Measurements from ENCODE around the gene PTPRR.

Gene PTPRR

DNA sequence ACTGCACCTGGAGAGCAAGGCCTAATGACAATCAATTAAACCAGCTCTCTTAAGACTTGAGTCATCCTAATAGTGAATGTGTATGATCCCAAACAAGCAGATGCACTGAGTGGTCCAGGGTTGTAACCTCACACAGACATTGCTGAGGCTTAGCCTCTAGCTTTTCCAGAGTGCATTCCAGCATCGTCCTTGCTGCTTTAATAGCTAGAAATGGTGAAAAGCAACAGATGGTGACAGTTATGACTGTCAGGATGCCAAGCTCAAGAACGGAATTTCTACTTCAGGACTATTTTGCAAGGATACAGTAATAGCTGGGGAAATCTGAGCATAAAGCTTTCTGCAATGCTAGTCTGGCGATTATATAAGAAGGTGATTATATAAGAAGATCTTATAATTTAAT lies 34.6 kb downstream of the PTPRR start:
- Histone ChIP-seq H3K27me3 (ENCODE audit: control insufficient read depth, low read length) (no peaks in the 10 kb centered on the region), H3K9me3 (ENCODE audit: control insufficient read depth, insufficient read depth, low read length) (no peaks in the 10 kb centered on the region), H3K9me2 (replicated peaks; ENCODE audit: control insufficient read depth, low read length) (no peaks in the 10 kb centered on the region), H4K20me1 (ENCODE audit: control insufficient read depth, insufficient read depth, low read depth, low read length) (no peaks in the 10 kb centered on the region), H3K4me1 (ENCODE audit: control insufficient read depth, low read length) (no peaks in the 10 kb centered on the region), H3K27ac (ENCODE audit: low read depth, low read length) (no peak overlapping the region), H3K36me3 (ENCODE audit: control insufficient read depth, low read length) (no peaks in the 10 kb centered on the region), H3K4me2 (ENCODE audit: low read length) (no peak overlapping the region), H3F3A (ENCODE audit: control insufficient read depth, insufficient read depth) (no peaks in the 10 kb centered on the region), H3K4me3 (ENCODE audit: low read length) (no peak overlapping the region), H3K79me2 (ENCODE audit: control insufficient read depth, low read length) (no peaks in the 10 kb centered on the region)
- TF ChIP-seq EZH2phosphoT487 (IDR thresholded peaks at IDR 0.05; ENCODE audit: borderline replicate concordance, low read length): no peak
- TF ChIP-seq, protein P1, sequence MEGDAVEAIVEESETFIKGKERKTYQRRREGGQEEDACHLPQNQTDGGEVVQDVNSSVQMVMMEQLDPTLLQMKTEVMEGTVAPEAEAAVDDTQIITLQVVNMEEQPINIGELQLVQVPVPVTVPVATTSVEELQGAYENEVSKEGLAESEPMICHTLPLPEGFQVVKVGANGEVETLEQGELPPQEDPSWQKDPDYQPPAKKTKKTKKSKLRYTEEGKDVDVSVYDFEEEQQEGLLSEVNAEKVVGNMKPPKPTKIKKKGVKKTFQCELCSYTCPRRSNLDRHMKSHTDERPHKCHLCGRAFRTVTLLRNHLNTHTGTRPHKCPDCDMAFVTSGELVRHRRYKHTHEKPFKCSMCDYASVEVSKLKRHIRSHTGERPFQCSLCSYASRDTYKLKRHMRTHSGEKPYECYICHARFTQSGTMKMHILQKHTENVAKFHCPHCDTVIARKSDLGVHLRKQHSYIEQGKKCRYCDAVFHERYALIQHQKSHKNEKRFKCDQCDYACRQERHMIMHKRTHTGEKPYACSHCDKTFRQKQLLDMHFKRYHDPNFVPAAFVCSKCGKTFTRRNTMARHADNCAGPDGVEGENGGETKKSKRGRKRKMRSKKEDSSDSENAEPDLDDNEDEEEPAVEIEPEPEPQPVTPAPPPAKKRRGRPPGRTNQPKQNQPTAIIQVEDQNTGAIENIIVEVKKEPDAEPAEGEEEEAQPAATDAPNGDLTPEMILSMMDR (IDR thresholded peaks at IDR 0.05; ENCODE audit: low read depth, low read length, poor library complexity, severe bottlenecking): no peak

DNA sequence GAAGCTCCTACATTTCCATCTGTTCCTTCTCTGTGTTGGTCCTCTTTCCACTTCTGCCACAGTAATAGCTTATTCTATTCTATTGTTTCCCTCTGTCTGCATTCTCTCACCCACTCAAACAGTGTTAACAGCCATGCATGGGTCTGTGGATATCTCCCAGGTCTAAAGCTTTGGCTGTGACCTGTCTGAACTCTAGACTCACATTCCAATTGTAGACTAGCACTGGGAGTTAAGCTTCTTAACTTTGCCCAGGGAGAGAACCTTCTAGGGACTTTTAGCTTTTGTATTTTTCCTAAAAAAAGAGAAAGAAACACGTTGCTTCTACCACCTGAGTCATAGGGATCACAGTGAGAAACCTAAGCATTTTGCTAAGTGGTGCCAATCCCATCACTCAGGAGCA lies 36.7 kb downstream of the PTPRR start:
- H3K36me3 ChIP-seq (ENCODE audit: control insufficient read depth, low read length): no peaks in the 10 kb centered on the region
- H4K20me1 ChIP-seq (ENCODE audit: control insufficient read depth, insufficient read depth, low read depth, low read length): no peaks in the 10 kb centered on the region
- no peaks in the 10 kb centered on the region for H3K9me3 ChIP-seq (ENCODE audit: control insufficient read depth, insufficient read depth, low read length)
- H3F3A ChIP-seq (ENCODE audit: control insufficient read depth, insufficient read depth): no peaks in the 10 kb centered on the region
- H3K27ac ChIP-seq (ENCODE audit: low read depth, low read length): no peak overlapping the region
- no peak overlapping the region for H3K4me2 ChIP-seq (ENCODE audit: low read length)
- no peaks in the 10 kb centered on the region for H3K27me3 ChIP-seq (ENCODE audit: control insufficient read depth, low read length)
- H3K79me2 ChIP-seq (ENCODE audit: control insufficient read depth, low read length): no peaks in the 10 kb centered on the region
- H3K4me1 ChIP-seq (ENCODE audit: control insufficient read depth, low read length): no peaks in the 10 kb centered on the region
- TF ChIP-seq, protein P1 (IDR thresholded peaks at IDR 0.05; ENCODE audit: low read depth, low read length, poor library complexity, severe bottlenecking): no peak
- TF ChIP-seq EZH2phosphoT487 (IDR thresholded peaks at IDR 0.05; ENCODE audit: borderline replicate concordance, low read length): no peak
- H3K4me3 ChIP-seq (ENCODE audit: low read length): no peak overlapping the region
- H3K9me2 ChIP-seq (replicated peaks; ENCODE audit: control insufficient read depth, low read length): no peaks in the 10 kb centered on the region

DNA sequence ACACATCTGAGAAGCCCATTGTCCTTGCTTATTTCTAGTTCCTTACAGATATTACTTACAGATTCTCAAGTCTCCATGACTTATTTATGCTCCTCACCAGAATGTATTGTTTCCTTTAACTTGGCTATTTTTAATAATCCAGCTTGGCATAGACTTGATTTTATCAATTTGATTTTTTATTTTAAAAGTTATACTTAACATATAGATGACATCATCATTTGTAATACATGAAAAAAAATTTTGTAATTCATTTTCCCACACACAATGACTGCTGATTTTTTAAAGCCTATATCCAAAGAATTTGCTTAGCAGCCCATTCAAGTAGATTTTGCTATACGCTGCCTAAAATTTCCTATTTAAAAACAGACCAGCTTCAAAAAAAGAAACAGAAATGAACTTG lies 39.8 kb downstream of the PTPRR start:
- Histone ChIP-seq H3K36me3 (ENCODE audit: control insufficient read depth, low read length) (no peaks in the 10 kb centered on the region), H3K4me2 (ENCODE audit: low read length) (no peak overlapping the region), H3K79me2 (ENCODE audit: control insufficient read depth, low read length) (no peaks in the 10 kb centered on the region), H3K9me2 (replicated peaks; ENCODE audit: control insufficient read depth, low read length) (no peaks in the 10 kb centered on the region), H4K20me1 (ENCODE audit: control insufficient read depth, insufficient read depth, low read depth, low read length) (no peaks in the 10 kb centered on the region), H3K4me3 (ENCODE audit: low read length) (no peak overlapping the region), H3K27ac (ENCODE audit: low read depth, low read length) (no peak overlapping the region), H3K9me3 (ENCODE audit: control insufficient read depth, insufficient read depth, low read length) (no peaks in the 10 kb centered on the region), H3K4me1 (ENCODE audit: control insufficient read depth, low read length) (no peaks in the 10 kb centered on the region), H3K27me3 (ENCODE audit: control insufficient read depth, low read length) (no peaks in the 10 kb centered on the region), H3F3A (ENCODE audit: control insufficient read depth, insufficient read depth) (no peaks in the 10 kb centered on the region)
- TF ChIP-seq, protein P1 (IDR thresholded peaks at IDR 0.05; ENCODE audit: low read depth, low read length, poor library complexity, severe bottlenecking): no peak
- no peak for TF ChIP-seq EZH2phosphoT487 (IDR thresholded peaks at IDR 0.05; ENCODE audit: borderline replicate concordance, low read length)

DNA sequence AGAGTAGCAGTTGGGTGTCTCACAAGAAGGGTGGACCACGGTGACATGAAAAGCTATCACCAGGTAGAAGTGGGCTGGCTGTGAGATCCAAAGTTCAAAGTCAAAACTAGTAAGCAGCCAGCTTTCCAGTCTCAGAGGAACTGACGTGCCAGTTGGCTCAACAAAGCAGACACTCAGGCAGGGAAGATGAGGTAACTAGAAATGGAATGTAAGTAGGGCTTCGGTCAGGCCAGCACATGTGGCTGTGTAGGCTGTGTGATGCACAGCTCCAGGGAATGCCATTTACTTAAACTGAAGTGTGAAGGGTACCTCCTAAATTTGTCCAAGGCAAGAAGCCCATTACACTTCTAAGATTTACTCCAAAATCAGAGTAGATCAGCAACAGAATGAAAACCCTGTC lies 43.6 kb downstream of the PTPRR start:
- no peaks in the 10 kb centered on the region for H3K79me2 ChIP-seq (ENCODE audit: control insufficient read depth, low read length)
- no peak overlapping the region for H3K4me3 ChIP-seq (ENCODE audit: low read length)
- no peak overlapping the region for H3K4me2 ChIP-seq (ENCODE audit: low read length)
- H3K27me3 ChIP-seq (ENCODE audit: control insufficient read depth, low read length): no peaks in the 10 kb centered on the region
- H3K27ac ChIP-seq (ENCODE audit: low read depth, low read length): no peak overlapping the region
- H4K20me1 ChIP-seq (ENCODE audit: control insufficient read depth, insufficient read depth, low read depth, low read length): no peaks in the 10 kb centered on the region
- no peaks in the 10 kb centered on the region for H3K9me3 ChIP-seq (ENCODE audit: control insufficient read depth, insufficient read depth, low read length)
- H3K4me1 ChIP-seq (ENCODE audit: control insufficient read depth, low read length): no peaks in the 10 kb centered on the region
- H3K36me3 ChIP-seq (ENCODE audit: control insufficient read depth, low read length): no peaks in the 10 kb centered on the region
- no peak for TF ChIP-seq EZH2phosphoT487 (IDR thresholded peaks at IDR 0.05; ENCODE audit: borderline replicate concordance, low read length)
- TF ChIP-seq, protein P1 (IDR thresholded peaks at IDR 0.05; ENCODE audit: low read depth, low read length, poor library complexity, severe bottlenecking): no peak
- no peaks in the 10 kb centered on the region for H3K9me2 ChIP-seq (replicated peaks; ENCODE audit: control insufficient read depth, low read length)
- H3F3A ChIP-seq (ENCODE audit: control insufficient read depth, insufficient read depth): no peaks in the 10 kb centered on the region

All from DOHH2 (cell line).